Stimulated activated naive B cell treated with anti-CD40 and anti-IgM and Interleukin-4, amounts not matched to agents 10 μg/mL and 1 μg/mL and 100 μg/mL, for 72 hours (primary cell): ENCODE measurements around the gene ZC2HC1B.

ENCODE experiments used
- ATAC-seq, 2 donors: fragments of 150-1000 bp; cut with Tn5 transposase; replicated peaks; 2 replicates each; pipeline ENCODE4 v1.10.0; 2021; ENCODE audit warnings: moderate library complexity in 1 of 2
- DNase-seq: peaks from one replicate; pipeline ENCODE4 v3.0.0; 2021
- H3K27ac Mint-ChIP-seq: one replicate; pipeline ENCODE4 v1.8.0; 2022; ENCODE audit warnings: mild to moderate bottlenecking, mixed read lengths
- H3K27me3 Mint-ChIP-seq, 2 donors: one replicate each; pipeline ENCODE4 v1.8.0; 2022; ENCODE audit warnings: mixed read lengths in 2 of 2
- H3K36me3 Mint-ChIP-seq, 2 donors: one replicate each; pipeline ENCODE4 v1.8.0; 2022; ENCODE audit warnings: mixed read lengths in 2 of 2, mild to moderate bottlenecking in 1 of 2
- H3K4me1 Mint-ChIP-seq, 2 donors: one replicate each; pipeline ENCODE4 v1.8.0; 2022; ENCODE audit warnings: mixed read lengths in 2 of 2, mild to moderate bottlenecking in 1 of 2
- H3K4me3 Mint-ChIP-seq, 2 donors: one replicate each; pipeline ENCODE4 v1.8.0; 2022; ENCODE audit warnings: mild to moderate bottlenecking in 2 of 2, mixed read lengths in 2 of 2, moderate library complexity in 1 of 2
- H3K9me3 Mint-ChIP-seq, 2 donors: one replicate each; pipeline ENCODE4 v1.8.0; 2022; ENCODE audit warnings: mixed read lengths in 2 of 2, mild to moderate bottlenecking in 1 of 2

ZC2HC1B gene

GRCh38 chr6:143864234-143864633, at the start of gene ZC2HC1B:
Gene ZC2HC1B (plus strand): TSS chr6:143864474. CDS start chr6:143864540, 66 bp downstream.
- DNase-seq (no peak), ATAC-seq (no peak)
- Mint-ChIP-seq H3K27ac (no peak within 1 kb of the TSS), H3K4me3 (no peak within 1 kb of the TSS), H3K27me3 (no peaks in the 10 kb centered on the region), H3K36me3 (peaks cover 54 to 73% of the 10 kb centered on the region in 2 donors), H3K9me3 (peaks cover 7 to 9% of the 10 kb centered on the region in 2 donors), H3K4me1 (no peaks in the 10 kb centered on the region)

GRCh38 chr6:143817621-143818020, 46.7 kb upstream of the ZC2HC1B start:
- no peak for ATAC-seq
- H3K4me1 Mint-ChIP-seq, result no peaks in the 10 kb centered on the region
- no peaks in the 10 kb centered on the region for H3K9me3 Mint-ChIP-seq
- H3K27me3 Mint-ChIP-seq, result no peaks in the 10 kb centered on the region
- no peak overlapping the region for H3K27ac Mint-ChIP-seq
- H3K4me3 Mint-ChIP-seq, result no peak overlapping the region
- no peak for DNase-seq
- H3K36me3 Mint-ChIP-seq, result no peaks in the 10 kb centered on the region

GRCh38 chr6:143821359-143821758, 42.9 kb upstream of the ZC2HC1B start:
- no peaks in the 10 kb centered on the region for H3K27me3 Mint-ChIP-seq
- no peak for ATAC-seq
- no peaks in the 10 kb centered on the region for H3K4me1 Mint-ChIP-seq
- peaks cover 4 to 5% of the 10 kb centered on the region in 2 donors for H3K36me3 Mint-ChIP-seq
- no peak for DNase-seq
- no peaks in the 10 kb centered on the region for H3K9me3 Mint-ChIP-seq
- no peak overlapping the region for H3K4me3 Mint-ChIP-seq
- H3K27ac Mint-ChIP-seq, result no peak overlapping the region

- ATAC-seq (no peak), DNase-seq (no peak)
- Mint-ChIP-seq H3K9me3 (no peaks in the 10 kb centered on the region), H3K27me3 (no peaks in the 10 kb centered on the region), H3K4me1 (no peaks in the 10 kb centered on the region), H3K4me3 (no peak overlapping the region), H3K27ac (no peak overlapping the region), H3K36me3 (peaks cover 4 to 5% of the 10 kb centered on the region in 2 donors)
These were observed 41.7 kb upstream of the ZC2HC1B start for GRCh38 chr6:143822584-143823024.

GRCh38 chr6:143823548-143823947, 40.7 kb upstream of the ZC2HC1B start:
- H3K36me3 Mint-ChIP-seq, result peaks cover 4 to 5% of the 10 kb centered on the region in 2 donors
- H3K9me3 Mint-ChIP-seq, result no peaks in the 10 kb centered on the region
- DNase-seq (no peak), ATAC-seq (no peak)
- H3K4me3 Mint-ChIP-seq, result no peak overlapping the region
- no peaks in the 10 kb centered on the region for H3K27me3 Mint-ChIP-seq
- H3K4me1 Mint-ChIP-seq, result no peaks in the 10 kb centered on the region
- peak overlapping the region; percentile 62 for H3K27ac Mint-ChIP-seq

- H3K36me3 Mint-ChIP-seq, result peaks cover 4% of the 10 kb centered on the region in 2 donors
- no peaks in the 10 kb centered on the region for H3K27me3 Mint-ChIP-seq
- no peaks in the 10 kb centered on the region for H3K9me3 Mint-ChIP-seq
- no peak for DNase-seq
- ATAC-seq, result no peak
- H3K4me3 Mint-ChIP-seq, result no peak overlapping the region
- no peak overlapping the region for H3K27ac Mint-ChIP-seq
- no peaks in the 10 kb centered on the region for H3K4me1 Mint-ChIP-seq
These were observed 35.7 kb upstream of the ZC2HC1B start for GRCh38 chr6:143828572-143828971.

- Mint-ChIP-seq H3K27ac (no peak overlapping the region), H3K27me3 (peaks cover 0 to 7% of the 10 kb centered on the region in 2 donors), H3K9me3 (peaks cover 0 to 1% of the 10 kb centered on the region in 2 donors), H3K4me3 (no peak overlapping the region), H3K36me3 (no peaks in the 10 kb centered on the region), H3K4me1 (no peaks in the 10 kb centered on the region)
- DNase-seq (no peak), ATAC-seq (no peak)
These were observed 28.1 kb upstream of the ZC2HC1B start for GRCh38 chr6:143836150-143836549.

GRCh38 chr6:143838395-143838794, 25.9 kb upstream of the ZC2HC1B start:
- DNase-seq (no peak), ATAC-seq (no peak)
- Mint-ChIP-seq H3K27ac (no peak overlapping the region), H3K36me3 (no peaks in the 10 kb centered on the region), H3K4me3 (no peak overlapping the region), H3K9me3 (peaks cover 0 to 1% of the 10 kb centered on the region in 2 donors), H3K4me1 (peaks cover 0 to 6% of the 10 kb centered on the region in 2 donors), H3K27me3 (peaks cover 0 to 7% of the 10 kb centered on the region in 2 donors)

GRCh38 chr6:143839196-143839595, 25.1 kb upstream of the ZC2HC1B start:
- H3K9me3 Mint-ChIP-seq, result peaks cover 0 to 1% of the 10 kb centered on the region in 2 donors
- ATAC-seq (no peak), DNase-seq (no peak)
- H3K36me3 Mint-ChIP-seq, result peaks cover 6 to 7% of the 10 kb centered on the region in 2 donors
- H3K27me3 Mint-ChIP-seq, result peaks cover 0 to 7% of the 10 kb centered on the region in 2 donors
- no peak overlapping the region for H3K4me3 Mint-ChIP-seq
- H3K4me1 Mint-ChIP-seq, result peaks cover 2 to 15% of the 10 kb centered on the region in 2 donors
- H3K27ac Mint-ChIP-seq, result no peak overlapping the region

- Mint-ChIP-seq H3K4me3 (no peak overlapping the region), H3K27me3 (peaks cover 0 to 7% of the 10 kb centered on the region in 2 donors), H3K36me3 (peaks cover 14 to 15% of the 10 kb centered on the region in 2 donors), H3K27ac (peak overlapping the region; percentile 44), H3K9me3 (peaks cover 0 to 1% of the 10 kb centered on the region in 2 donors), H3K4me1 (peaks cover 4 to 25% of the 10 kb centered on the region in 2 donors)
- ATAC-seq (no peak), DNase-seq (no peak)
These were observed 23.5 kb upstream of the ZC2HC1B start for GRCh38 chr6:143840595-143841265.

GRCh38 chr6:143842461-143842901, 21.8 kb upstream of the ZC2HC1B start:
- peak; percentile 61 to 67 for ATAC-seq
- no peak for DNase-seq

GRCh38 chr6:143842902-143843676, 21.2 kb upstream of the ZC2HC1B start, which contains the start of gene LTV1:
Gene LTV1 (plus strand): TSS chr6:143843338. CDS start chr6:143843478, 140 bp downstream.
- peaks cover 23 to 30% of the 10 kb centered on the region in 2 donors for H3K36me3 Mint-ChIP-seq
- H3K4me3 Mint-ChIP-seq, result peak within 1 kb of the TSS; percentile 92 to 96

More at GRCh38 chr6:143842461-143842901, 21.8 kb upstream of the ZC2HC1B start:
- Mint-ChIP-seq H3K9me3 (peaks cover 0 to 1% of the 10 kb centered on the region in 2 donors), H3K36me3 (peaks cover 23 to 26% of the 10 kb centered on the region in 2 donors), H3K27ac (peak overlapping the region; percentile 96), H3K4me3 (peak overlapping the region; percentile 92 to 96), H3K4me1 (peaks cover 7 to 34% of the 10 kb centered on the region in 2 donors), H3K27me3 (peaks cover 0 to 7% of the 10 kb centered on the region in 2 donors)

GRCh38 chr6:143843677-143843999, 20.6 kb upstream of the ZC2HC1B start:
- H3K9me3 Mint-ChIP-seq, result peaks cover 0 to 1% of the 10 kb centered on the region in 2 donors
- peaks cover 0 to 4% of the 10 kb centered on the region in 2 donors for H3K27me3 Mint-ChIP-seq
- peak overlapping the region; percentile 92 to 96 for H3K4me3 Mint-ChIP-seq
- H3K36me3 Mint-ChIP-seq, result peaks cover 27 to 35% of the 10 kb centered on the region in 2 donors
- peaks cover 10 to 38% of the 10 kb centered on the region in 2 donors for H3K4me1 Mint-ChIP-seq
- peak; percentile 23 to 25 for ATAC-seq
- DNase-seq, result no peak
- peak overlapping the region; percentile 96 for H3K27ac Mint-ChIP-seq

More at GRCh38 chr6:143842902-143843676, 21.2 kb upstream of the ZC2HC1B start, which contains the start of gene LTV1:
- DNase-seq, result peak; percentile 92
- Mint-ChIP-seq H3K9me3 (peaks cover 0 to 1% of the 10 kb centered on the region in 2 donors), H3K4me1 (peaks cover 7 to 34% of the 10 kb centered on the region in 2 donors), H3K27me3 (peaks cover 0 to 7% of the 10 kb centered on the region in 2 donors), H3K27ac (peak within 1 kb of the TSS; percentile 96)
- peak; percentile 98 to 99 for ATAC-seq

- Mint-ChIP-seq H3K4me3 (peak overlapping the region; percentile 92 to 96), H3K9me3 (peaks cover 0 to 1% of the 10 kb centered on the region in 2 donors), H3K4me1 (peaks cover 14 to 42% of the 10 kb centered on the region in 2 donors), H3K27me3 (peaks cover 0 to under 1% of the 10 kb centered on the region in 2 donors), H3K27ac (peak overlapping the region; percentile 96), H3K36me3 (peaks cover 31 to 38% of the 10 kb centered on the region in 2 donors)
- ATAC-seq (peak in 1 of 2 donors; percentile 9), DNase-seq (no peak)
These were observed 20.3 kb upstream of the ZC2HC1B start for GRCh38 chr6:143844006-143844405.
